WERI-Rb-1 (cell line): ENCODE results near the gene CANT1.

Experiments used
- DNase-seq: peaks from one replicate; pipeline ENCODE4 v3.0.0-alpha.2; 2020
- H3K27ac ChIP-seq: fragments of 250-450 bp; sonication (Bioruptor Pico); 2 replicates; pipeline ENCODE4 v1.5.1; 2020; ENCODE audit warnings: mild to moderate bottlenecking, moderate library complexity
- H3K27me3 ChIP-seq: fragments of 250-450 bp; sonication (Bioruptor Pico); 2 replicates; pipeline ENCODE4 v1.5.1; 2021; ENCODE audit warnings: mild to moderate bottlenecking, low read depth, moderate library complexity; ENCODE audit not compliant: insufficient read depth, severe bottlenecking
- H3K36me3 ChIP-seq: fragments of 250-450 bp; sonication (Bioruptor Pico); 2 replicates; pipeline ENCODE4 v1.5.1; 2020; ENCODE audit warnings: mild to moderate bottlenecking, moderate library complexity
- H3K4me3 ChIP-seq: 2 replicates; pipeline ENCODE4 v1.5.1; 2011; ENCODE audit warnings: low read depth, mild to moderate bottlenecking, control low read depth, low read length
- H3K9me3 ChIP-seq: fragments of 250-450 bp; sonication (Bioruptor Pico); 2 replicates; pipeline ENCODE4 v1.5.1; 2021; ENCODE audit warnings: mild to moderate bottlenecking, moderate library complexity; ENCODE audit not compliant: severe bottlenecking
- TF ChIP-seq, protein P1 (sequence below): IDR thresholded peaks from 2 replicates; pipeline ENCODE4 v1.5.1; 2011; ENCODE audit warnings: low read depth, mild to moderate bottlenecking, control low read depth, inconsistent platforms, low read length

The CANT1 gene

DNA sequence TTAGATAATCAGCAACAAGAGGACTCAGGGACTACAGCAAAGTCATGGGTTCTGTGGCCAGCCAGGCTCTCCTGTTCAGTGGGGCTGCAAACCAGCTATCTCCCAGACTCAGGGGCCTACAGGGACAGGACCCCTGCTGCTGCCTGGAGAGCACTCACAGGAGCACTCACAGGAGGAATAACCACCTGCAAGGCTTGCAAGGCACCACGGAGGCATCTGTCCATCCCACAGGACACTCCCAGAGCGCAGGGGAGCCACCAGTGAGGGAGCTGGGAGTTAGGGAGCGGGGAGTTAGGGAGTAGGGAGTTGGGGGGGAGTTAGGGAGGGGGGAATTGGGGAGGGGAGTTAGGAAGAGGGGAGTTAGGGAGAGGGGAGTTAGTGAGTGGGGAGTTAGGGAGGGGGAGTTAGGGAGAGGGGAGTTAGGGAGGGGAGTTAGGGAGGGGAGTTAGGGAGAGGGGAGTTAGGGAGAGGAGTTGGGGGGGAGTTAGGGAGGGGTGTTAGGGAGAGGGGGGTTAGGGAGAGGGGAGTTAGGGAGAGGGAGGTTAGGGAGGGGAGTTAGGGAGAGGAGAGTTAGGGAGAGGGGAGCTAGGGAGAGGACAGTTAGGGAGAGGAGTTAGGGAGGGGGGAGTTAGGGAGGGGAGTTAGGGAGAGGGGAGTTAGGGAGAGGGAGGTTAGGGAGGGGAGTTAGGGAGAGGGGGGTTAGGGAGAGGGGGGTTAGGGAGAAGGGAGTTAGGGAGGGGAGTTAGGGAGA, 5.7 kb downstream of the CANT1 start:
- Histone ChIP-seq H3K27me3 (no peaks in the 10 kb centered on the region), H3K36me3 (peaks cover 43% of the 10 kb centered on the region), H3K27ac (no peak overlapping the region), H3K4me3 (no peak overlapping the region), H3K9me3 (no peaks in the 10 kb centered on the region)
- DNase-seq, result no peak
- TF ChIP-seq, protein P1, sequence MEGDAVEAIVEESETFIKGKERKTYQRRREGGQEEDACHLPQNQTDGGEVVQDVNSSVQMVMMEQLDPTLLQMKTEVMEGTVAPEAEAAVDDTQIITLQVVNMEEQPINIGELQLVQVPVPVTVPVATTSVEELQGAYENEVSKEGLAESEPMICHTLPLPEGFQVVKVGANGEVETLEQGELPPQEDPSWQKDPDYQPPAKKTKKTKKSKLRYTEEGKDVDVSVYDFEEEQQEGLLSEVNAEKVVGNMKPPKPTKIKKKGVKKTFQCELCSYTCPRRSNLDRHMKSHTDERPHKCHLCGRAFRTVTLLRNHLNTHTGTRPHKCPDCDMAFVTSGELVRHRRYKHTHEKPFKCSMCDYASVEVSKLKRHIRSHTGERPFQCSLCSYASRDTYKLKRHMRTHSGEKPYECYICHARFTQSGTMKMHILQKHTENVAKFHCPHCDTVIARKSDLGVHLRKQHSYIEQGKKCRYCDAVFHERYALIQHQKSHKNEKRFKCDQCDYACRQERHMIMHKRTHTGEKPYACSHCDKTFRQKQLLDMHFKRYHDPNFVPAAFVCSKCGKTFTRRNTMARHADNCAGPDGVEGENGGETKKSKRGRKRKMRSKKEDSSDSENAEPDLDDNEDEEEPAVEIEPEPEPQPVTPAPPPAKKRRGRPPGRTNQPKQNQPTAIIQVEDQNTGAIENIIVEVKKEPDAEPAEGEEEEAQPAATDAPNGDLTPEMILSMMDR, result no peak

DNA sequence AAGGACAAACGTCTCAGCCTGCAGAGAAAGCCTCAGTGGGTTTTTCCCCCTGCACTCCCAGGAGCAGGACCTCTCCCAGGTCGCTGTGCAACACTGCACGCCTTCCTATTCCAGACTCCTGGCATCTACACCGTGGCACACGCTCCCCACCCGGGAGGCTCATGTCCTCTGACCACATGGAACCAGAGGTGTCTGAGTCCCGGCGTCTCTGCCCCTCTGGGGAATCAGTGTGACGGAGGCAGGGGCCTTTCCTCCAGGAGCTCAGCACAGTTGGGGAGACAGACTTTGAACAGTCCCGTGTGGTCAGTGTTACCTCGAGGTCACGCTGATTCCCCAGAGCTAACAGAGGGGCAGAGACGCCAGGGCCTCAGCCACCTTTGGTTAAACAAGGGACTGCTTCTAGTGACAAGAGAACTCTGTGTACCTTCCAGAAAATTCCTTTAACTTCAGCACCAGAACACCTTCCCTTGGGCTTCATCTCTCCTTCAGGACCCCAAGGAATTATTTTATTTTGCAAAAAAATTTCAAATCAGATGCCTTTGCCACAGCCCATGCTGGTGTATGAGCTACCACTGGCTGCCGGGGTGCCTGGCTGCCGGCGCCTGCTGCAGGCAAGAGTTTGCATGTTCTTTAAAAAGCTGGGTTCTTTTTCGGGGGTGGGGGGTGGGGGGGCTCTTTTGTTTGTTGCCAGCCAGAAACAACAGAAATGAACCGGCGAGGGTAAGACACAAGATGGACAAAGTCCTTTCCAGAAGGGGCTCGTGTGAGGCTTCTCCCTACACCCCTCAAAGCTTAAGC, 6.6 kb downstream of the CANT1 start:
- peaks cover 40% of the 10 kb centered on the region for H3K36me3 ChIP-seq
- no peak overlapping the region for H3K4me3 ChIP-seq
- DNase-seq, result no peak
- H3K27me3 ChIP-seq, result no peaks in the 10 kb centered on the region
- H3K9me3 ChIP-seq, result no peaks in the 10 kb centered on the region
- TF ChIP-seq, protein P1, result no peak
- H3K27ac ChIP-seq, result no peak overlapping the region

DNA sequence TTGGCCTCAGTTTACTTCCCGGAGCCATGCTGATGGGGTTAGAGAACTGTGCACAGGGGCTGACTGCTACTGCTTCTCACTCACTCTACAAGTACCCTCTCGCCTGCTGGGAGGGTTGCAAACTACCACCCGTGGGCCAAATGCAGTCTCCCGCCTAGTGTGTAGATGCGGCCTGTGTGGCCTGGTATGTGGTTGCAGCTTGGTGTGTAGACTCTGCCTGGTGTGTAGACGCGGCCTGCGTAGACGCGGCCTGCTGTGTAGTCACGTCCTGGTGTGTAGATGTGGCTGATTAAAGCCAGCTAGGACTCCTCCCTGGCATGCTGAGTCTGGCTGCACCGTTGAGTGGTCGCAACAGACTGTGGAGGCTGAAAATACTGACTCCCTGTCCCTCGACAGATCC, 7.3 kb downstream of the CANT1 start:
- Histone ChIP-seq H3K27ac (no peak overlapping the region), H3K9me3 (no peaks in the 10 kb centered on the region), H3K36me3 (peaks cover 40% of the 10 kb centered on the region), H3K4me3 (no peak overlapping the region), H3K27me3 (no peaks in the 10 kb centered on the region)
- TF ChIP-seq, protein P1, result no peak
- no peak for DNase-seq

DNA sequence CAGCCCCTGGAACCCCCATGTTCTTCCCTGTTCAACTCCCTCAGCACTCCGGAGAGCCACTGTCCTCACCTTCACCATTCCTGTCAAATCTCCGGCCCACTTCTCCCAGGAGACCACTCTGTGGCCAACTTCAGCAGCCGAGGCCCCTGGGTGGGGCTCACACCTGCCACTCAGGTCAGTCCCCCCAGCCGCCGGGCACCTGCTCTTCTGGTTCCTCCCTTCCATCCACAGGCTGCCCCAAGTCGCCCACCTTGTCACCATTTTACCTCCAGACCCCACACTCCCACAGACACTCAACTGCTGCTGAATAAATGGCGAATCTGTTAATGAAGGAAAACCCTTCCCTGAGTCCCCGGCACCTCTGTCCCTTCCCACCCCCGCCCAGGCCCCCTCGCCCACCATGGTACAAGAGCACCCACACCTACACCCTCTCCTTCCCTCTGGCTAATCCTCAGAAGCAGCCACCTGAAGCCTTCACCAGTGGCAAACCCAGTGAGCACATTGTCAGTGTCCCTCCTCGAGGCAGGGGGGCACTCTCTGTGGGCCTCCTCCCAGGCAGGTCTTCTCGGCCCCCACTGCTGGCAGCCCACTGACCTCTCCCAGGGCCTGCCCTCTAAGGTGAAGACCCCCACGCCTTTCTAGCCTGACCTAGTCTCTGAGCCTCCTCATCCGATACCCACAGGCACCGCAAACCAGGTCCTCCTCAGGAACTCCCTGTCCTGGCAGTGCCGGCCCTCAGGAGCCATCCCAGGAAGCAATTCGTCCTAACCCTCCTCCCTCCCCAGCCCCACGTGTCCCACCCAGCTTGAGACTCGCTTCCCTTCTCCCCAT, 8.2 kb downstream of the CANT1 start:
- Histone ChIP-seq H3K4me3 (no peak overlapping the region), H3K27me3 (no peaks in the 10 kb centered on the region), H3K27ac (no peak overlapping the region), H3K36me3 (peaks cover 42% of the 10 kb centered on the region), H3K9me3 (no peaks in the 10 kb centered on the region)
- no peak for DNase-seq
- TF ChIP-seq, protein P1, result no peak

DNA sequence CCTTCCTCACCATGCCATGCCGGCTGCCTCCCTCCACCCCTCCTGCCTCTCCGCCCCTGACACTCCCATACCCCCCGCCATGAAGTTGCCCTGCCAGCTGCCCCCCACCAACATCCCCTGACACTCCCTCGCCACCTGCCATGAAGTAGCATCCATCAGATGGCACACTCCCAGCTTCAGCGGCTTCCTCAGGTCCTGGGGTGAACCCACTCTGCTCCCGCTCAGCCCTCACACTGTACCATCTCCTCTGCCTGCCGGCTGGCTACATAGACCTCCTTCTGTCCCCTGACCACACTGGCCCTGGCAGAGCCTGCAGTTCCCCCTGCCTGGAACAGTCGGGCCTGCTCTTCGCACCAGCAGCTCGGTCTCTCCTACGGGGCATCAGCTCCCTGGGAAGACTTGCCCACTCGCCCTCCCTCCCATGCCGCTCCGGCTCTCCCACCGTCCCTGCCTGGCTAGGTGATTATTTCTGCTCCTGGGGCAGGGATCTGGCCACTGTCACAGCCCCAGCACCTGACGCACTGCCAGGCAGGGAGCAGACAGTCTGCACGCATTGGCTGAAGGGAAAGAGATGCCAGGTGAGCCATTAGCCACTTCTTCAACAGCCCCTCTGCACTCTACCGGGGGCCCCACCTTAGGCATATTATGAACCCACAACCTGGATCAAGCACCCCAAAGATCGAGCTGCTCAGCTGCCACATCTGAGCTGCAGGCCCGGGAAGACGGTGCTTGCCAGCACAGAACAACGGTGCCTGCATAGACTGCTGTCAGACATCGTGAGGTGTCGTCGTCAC, 9.0 kb downstream of the CANT1 start:
- Histone ChIP-seq H3K4me3 (no peak overlapping the region), H3K9me3 (no peaks in the 10 kb centered on the region), H3K27ac (no peak overlapping the region), H3K27me3 (no peaks in the 10 kb centered on the region), H3K36me3 (peaks cover 50% of the 10 kb centered on the region)
- DNase-seq, result no peak
- TF ChIP-seq, protein P1, result no peak
